GM21717 (cell line): ENCODE measurements around the gene VRK1.
A peak's percentile ranks its signal among the peaks of the same experiment; 100 is the strongest.
"Not testable (repeated sequence)": the region's sequence is repeated elsewhere in the genome, so short reads cannot be mapped to it uniquely, and the experiment has no call there.

Experiments used
- ATAC-seq: cut with Tn5 transposase; IDR thresholded peaks from one replicate; pipeline ENCODE4 v1.9.1; 2021; ENCODE audit warnings: mild to moderate bottlenecking, moderate library complexity; ENCODE audit not compliant: unreplicated experiment

Gene VRK1

GRCh38 chr14:96796851-96797581 lies at the start of gene VRK1:
Gene VRK1, plus strand, starts transcription at chr14:96797382. Its CDS starts 36,090 bp downstream, at chr14:96833472.
- ATAC-seq: peak; percentile 98

DNA sequence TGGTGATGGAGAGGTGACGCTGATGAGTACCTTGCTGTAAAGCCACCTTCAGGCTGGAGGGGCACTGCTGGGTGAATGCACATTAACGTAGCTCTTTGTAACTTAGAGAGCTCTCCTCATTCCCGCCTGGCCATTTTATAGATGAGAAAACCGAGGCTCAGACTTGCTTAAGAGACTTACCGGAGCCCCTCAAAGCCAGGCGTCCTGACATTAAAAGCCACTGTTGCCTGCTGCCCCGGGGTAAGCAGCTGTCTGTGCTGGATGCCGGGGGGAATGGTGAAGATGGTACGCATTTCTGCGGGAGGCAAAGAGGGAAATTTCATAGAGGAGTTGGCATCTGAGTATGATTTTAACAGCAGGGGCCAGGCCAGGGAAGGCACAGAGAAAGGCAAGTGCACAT lies 49.6 kb upstream of the VRK1 start:
- ATAC-seq: no peak

GRCh38 chr14:96748362-96748761 lies 48.8 kb upstream of the VRK1 start:
- ATAC-seq: no peak

GRCh38 chr14:96751505-96751904 lies 45.7 kb upstream of the VRK1 start:
- no peak for ATAC-seq

GRCh38 chr14:96752125-96752524 lies 45.1 kb upstream of the VRK1 start:
- ATAC-seq: no peak

DNA sequence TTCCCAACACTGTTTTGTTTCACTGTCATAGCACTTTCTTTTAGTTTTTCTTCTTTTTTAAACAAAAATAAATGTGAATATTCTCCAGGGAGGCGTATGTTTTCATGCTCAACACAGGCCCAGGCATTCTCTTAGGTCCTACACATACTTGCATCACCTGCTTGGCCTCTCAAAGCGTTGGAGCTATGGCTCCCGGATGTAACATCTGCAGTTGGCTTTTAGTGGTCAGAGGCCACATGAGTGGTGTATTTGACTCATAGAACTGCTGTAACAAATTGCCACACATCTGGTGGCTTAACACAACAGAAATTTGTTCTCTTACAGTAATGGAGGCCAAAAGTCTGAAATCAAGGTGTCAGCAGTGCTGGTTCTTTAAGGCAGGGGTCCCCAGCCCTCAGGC lies 44.6 kb upstream of the VRK1 start:
- no peak for ATAC-seq

GRCh38 chr14:96754162-96754844 lies 42.9 kb upstream of the VRK1 start:
- no peak for ATAC-seq

- ATAC-seq: no peak
These were observed 42.4 kb upstream of the VRK1 start for GRCh38 chr14:96754845-96755184.

- ATAC-seq: no peak
These were observed 40.4 kb upstream of the VRK1 start for GRCh38 chr14:96756745-96757144.

DNA sequence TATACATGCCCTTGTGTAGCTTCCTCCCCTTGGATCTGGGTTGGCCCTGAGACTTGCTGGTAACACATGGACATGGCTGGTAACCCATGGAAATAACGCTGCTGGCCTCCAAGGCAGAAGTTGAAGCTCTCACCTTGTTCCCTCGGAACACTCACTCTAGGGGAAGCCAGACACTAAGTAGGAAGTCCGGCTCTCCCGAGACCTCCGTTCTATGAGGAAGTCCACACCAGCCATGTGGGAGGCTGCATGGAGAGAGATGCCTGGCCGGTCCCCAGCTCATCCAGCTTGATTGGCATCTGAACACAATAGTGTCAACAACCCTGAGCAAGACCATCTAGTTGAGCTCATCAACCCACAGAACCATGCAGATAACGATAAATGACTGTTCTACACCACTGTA lies 39.7 kb upstream of the VRK1 start:
- ATAC-seq: no peak

- ATAC-seq: no peak
These were observed 36.1 kb upstream of the VRK1 start for GRCh38 chr14:96761066-96761465.

- peak; percentile 98 for ATAC-seq
These were observed 34.5 kb upstream of the VRK1 start for GRCh38 chr14:96762650-96763049.

- ATAC-seq: no peak
These were observed 33.2 kb upstream of the VRK1 start for GRCh38 chr14:96764012-96764411.

DNA sequence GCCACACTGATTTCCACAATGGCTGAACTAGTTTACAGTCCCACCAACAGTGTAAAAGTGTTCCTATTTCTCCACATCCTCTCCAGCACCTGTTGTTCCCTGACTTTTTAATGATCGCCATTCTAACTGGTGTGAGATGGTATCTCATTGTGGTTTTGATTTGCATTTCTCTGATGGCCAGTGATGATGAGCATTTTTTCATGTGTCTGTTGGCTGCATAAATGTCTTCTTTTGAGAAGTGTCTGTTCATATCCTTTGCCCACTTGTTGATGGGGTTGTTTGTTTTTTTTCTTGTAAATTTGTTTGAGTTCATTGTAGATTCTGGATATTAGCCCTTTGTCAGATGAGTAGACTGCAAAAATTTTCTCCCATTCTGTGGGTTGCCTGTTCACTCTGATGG lies 32.0 kb upstream of the VRK1 start:
- ATAC-seq: not testable (repeated sequence)

- ATAC-seq: no peak
These were observed 24.3 kb upstream of the VRK1 start for GRCh38 chr14:96772929-96773328.

DNA sequence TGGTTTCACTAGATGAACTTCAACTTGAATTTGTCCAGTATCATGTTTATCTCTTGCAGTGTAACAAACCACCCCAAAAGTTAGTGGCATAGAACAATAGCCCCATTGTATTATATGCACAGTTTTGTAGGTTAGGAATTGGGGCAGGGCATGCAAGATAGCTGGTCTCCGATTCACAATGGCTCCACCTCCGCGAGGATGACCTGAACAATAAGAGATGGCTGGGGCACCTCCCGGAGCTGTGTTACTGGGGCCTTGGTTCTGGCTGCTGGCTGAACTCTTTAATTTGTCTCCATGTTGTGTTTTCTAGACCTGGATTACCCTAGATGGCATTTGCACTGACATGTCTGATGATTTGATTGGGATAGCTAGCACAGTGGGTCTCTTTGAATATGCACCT lies 20.4 kb upstream of the VRK1 start:
- no peak for ATAC-seq

GRCh38 chr14:96780500-96780899 lies 16.7 kb upstream of the VRK1 start:
- ATAC-seq: no peak

GRCh38 chr14:96781371-96781770 lies 15.8 kb upstream of the VRK1 start:
- ATAC-seq: no peak

DNA sequence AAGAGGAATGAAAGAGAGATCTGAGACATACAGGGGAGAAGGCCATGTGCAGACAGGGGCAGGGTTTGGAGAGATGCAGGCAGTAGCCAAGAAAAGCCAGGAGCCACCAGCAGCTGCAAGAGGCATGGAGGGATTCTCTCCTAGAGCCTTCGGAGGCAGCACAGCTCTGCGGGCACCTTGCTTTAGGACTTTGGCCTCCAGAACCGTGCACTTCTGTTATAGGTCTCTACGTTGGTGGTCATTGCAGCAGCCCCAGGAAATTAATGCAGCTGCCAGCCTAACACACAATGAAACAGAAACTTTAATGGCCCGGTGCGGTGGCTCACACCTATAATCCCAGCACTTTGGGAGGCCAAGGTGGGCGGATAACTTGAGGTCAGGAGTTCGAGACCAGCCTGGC lies 14.7 kb upstream of the VRK1 start:
- no peak for ATAC-seq

- no peak for ATAC-seq
These were observed 13.9 kb upstream of the VRK1 start for GRCh38 chr14:96783043-96783914.

GRCh38 chr14:96783915-96784224 lies 13.3 kb upstream of the VRK1 start:
- ATAC-seq: no peak

GRCh38 chr14:96790186-96790585 lies 7.0 kb upstream of the VRK1 start:
- no peak for ATAC-seq
